Liver (tissue), 9 donors: Measurements from ENCODE around the gene GUCY1A1. TPM values are rescaled to one million over a fixed set of nuclear protein-coding genes. Genes with fewer than 3 reads are reported as not detected.

Experiments
- DNase-seq: peaks from one replicate; pipeline ENCODE4 v3.0.0-alpha.2; 2017; ENCODE audit warnings: low spot score
- H3K27ac ChIP-seq, 2 donors: one replicate each; pipeline ENCODE4 v1.7.0; 2013; ENCODE audit warnings: inconsistent platforms in 2 of 2, low read length in 2 of 2, control low read depth in 1 of 2, low read depth in 1 of 2, mild to moderate bottlenecking in 1 of 2
- H3K27me3 ChIP-seq, 4 donors: one replicate each; pipeline versions ENCODE4 v1.6.1 to v1.7.0; 2013; ENCODE audit warnings: low read length in 3 of 4, inconsistent platforms in 1 of 4, mild to moderate bottlenecking in 1 of 4, moderate library complexity in 1 of 4; ENCODE audit not compliant: control insufficient read depth in 4 of 4, insufficient read depth in 4 of 4
- H3K36me3 ChIP-seq, 4 donors: one replicate each; pipeline versions ENCODE4 v1.6.1 to v1.7.0; 2013; ENCODE audit warnings: low read length in 3 of 4, mild to moderate bottlenecking in 3 of 4, low read depth in 1 of 4, moderate library complexity in 1 of 4; ENCODE audit not compliant: control insufficient read depth in 4 of 4, insufficient read depth in 3 of 4
- H3K4me1 ChIP-seq, 4 donors: one replicate each; pipeline versions ENCODE4 v1.6.1 to v1.7.0; 2013; ENCODE audit warnings: low read length in 3 of 4, mild to moderate bottlenecking in 3 of 4, moderate library complexity in 1 of 4; ENCODE audit not compliant: control insufficient read depth in 4 of 4, insufficient read depth in 4 of 4
- H3K4me3 ChIP-seq, 3 donors: one replicate each; pipeline versions ENCODE4 v1.6.1 to v1.7.0; 2013; ENCODE audit warnings: low read length in 3 of 3, control low read depth in 1 of 3, low read depth in 1 of 3, mild to moderate bottlenecking in 1 of 3
- H3K9ac ChIP-seq, 2 donors: one replicate each; pipeline ENCODE4 v1.7.0; 2013; ENCODE audit warnings: low read length in 2 of 2, mild to moderate bottlenecking in 2 of 2, moderate library complexity in 2 of 2, control low read depth in 1 of 2, low read depth in 1 of 2
- H3K9me3 ChIP-seq, 4 donors: one replicate each; pipeline versions ENCODE4 v1.6.1 to v1.7.0; 2013; ENCODE audit warnings: low read length in 3 of 4; ENCODE audit not compliant: control insufficient read depth in 4 of 4
- EGR1 ChIP-seq, 2 donors: IDR thresholded peaks; 2 replicates each; pipeline ENCODE4 v1.6.1; 2016 to 2018; ENCODE audit warnings: antibody characterized with exemption in 2 of 2, low read depth in 2 of 2
- FOXA1 ChIP-seq: IDR thresholded peaks from 2 replicates; pipeline ENCODE4 v1.6.1; 2016; ENCODE audit warnings: antibody characterized with exemption
- HNF4G ChIP-seq: IDR thresholded peaks from 2 replicates; pipeline ENCODE4 v1.6.1; 2016; ENCODE audit warnings: antibody characterized with exemption
- NR2F2 ChIP-seq: IDR thresholded peaks from 2 replicates; pipeline ENCODE4 v1.6.1; 2016; ENCODE audit warnings: antibody characterized with exemption
- RAD21 ChIP-seq, 2 donors: IDR thresholded peaks; 2 replicates each; pipeline ENCODE4 v1.6.1; 2016; ENCODE audit warnings: antibody characterized with exemption in 2 of 2, mild to moderate bottlenecking in 2 of 2
- SP1 ChIP-seq: IDR thresholded peaks from 2 replicates; pipeline ENCODE4 v1.6.1; 2018; ENCODE audit warnings: antibody characterized with exemption, mild to moderate bottlenecking
- TAF1 ChIP-seq: conservative IDR thresholded peaks from 2 replicates; pipeline ENCODE4 v1.6.1; 2016; ENCODE audit warnings: antibody characterized with exemption, mild to moderate bottlenecking
- YY1 ChIP-seq: IDR thresholded peaks from 2 replicates; pipeline ENCODE4 v1.6.1; 2016; ENCODE audit warnings: antibody characterized with exemption, mild to moderate bottlenecking
- WGBS: extraction: QIAGEN DNeasy Blood & Tissue Kit; methylation state at CpG from one replicate; pipeline ENCODE4 v1.1.7; 2013; 5-methylcytosine and 5-hydroxymethylcytosine counted together
- polyA plus RNA-seq, 2 donors: library from polyadenylated mRNA; stranded (reverse) in 1 of 2; unstranded in 1 of 2; fragments of 200-250 nt in 1 of 2; fragments of >200 nt in 1 of 2; fragmentation: Nextera tagmentation in 1 of 2; extraction: Ambion mirVana in 1 of 2; gene quantifications; one replicate each; pipeline versions ENCODE4 v1.2.1 to v1.2.3, GENCODE V29; 2013 to 2015
- total RNA-seq, 2 donors: library from RNA; depleted of rRNA; stranded (reverse); fragments of >200 nt; gene quantifications; one replicate each; pipeline ENCODE4 v1.2.3, GENCODE V29; 2014
- TF ChIP-seq, protein P1 (sequence below): IDR thresholded peaks from 2 replicates; pipeline ENCODE4 v1.6.1; 2016; ENCODE audit warnings: antibody characterized with exemption
- TF ChIP-seq, protein P2 (sequence below): IDR thresholded peaks from 2 replicates; pipeline ENCODE4 v1.6.1; 2016; ENCODE audit warnings: antibody characterized with exemption
- donor health status: healthy.
- donor health status: healthy.
- donor health status: healthy.
- donor health status: healthy.
- donor health status: healthy.

The GUCY1A1 gene
- total and polyA plus RNA-seq, 4 donors = 2.8 to 13.5 (median 7.6) TPM

DNA sequence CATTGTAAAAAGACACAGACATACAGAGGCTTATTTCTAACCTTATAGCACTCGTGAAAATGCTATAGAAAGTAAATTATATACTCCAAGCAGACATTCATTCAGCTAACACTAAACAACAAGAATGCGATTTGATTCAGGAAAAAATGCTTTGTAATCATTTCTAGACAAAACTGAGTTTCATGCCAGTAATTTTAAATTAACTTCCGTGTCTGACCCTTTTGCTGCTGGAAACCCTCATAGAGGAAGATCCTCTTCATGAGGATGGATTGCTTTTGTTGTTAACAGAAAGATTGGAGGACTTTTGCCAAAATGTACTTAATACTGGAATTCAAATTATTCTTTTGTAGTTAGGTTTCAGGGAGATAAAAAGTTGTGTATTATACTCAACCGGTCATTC is 43.3 kb downstream of the GUCY1A1 start:
- TF ChIP-seq, protein P1, sequence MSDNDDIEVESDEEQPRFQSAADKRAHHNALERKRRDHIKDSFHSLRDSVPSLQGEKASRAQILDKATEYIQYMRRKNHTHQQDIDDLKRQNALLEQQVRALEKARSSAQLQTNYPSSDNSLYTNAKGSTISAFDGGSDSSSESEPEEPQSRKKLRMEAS = no peak
- DNase-seq = no peak
- peaks cover 0 to 9% (median 4%) of the 10 kb centered on the region in 4 donors for H3K4me1 ChIP-seq
- no peaks in the 10 kb centered on the region for H3K27me3 ChIP-seq
- H3K4me3 ChIP-seq = no peak overlapping the region
- H3K9me3 ChIP-seq = no peaks in the 10 kb centered on the region
- WGBS = 73% methylated on average over 4 of the region's 4 CpGs
- H3K36me3 ChIP-seq = no peaks in the 10 kb centered on the region
- H3K27ac ChIP-seq = no peak overlapping the region
- H3K9ac ChIP-seq = no peak overlapping the region

DNA sequence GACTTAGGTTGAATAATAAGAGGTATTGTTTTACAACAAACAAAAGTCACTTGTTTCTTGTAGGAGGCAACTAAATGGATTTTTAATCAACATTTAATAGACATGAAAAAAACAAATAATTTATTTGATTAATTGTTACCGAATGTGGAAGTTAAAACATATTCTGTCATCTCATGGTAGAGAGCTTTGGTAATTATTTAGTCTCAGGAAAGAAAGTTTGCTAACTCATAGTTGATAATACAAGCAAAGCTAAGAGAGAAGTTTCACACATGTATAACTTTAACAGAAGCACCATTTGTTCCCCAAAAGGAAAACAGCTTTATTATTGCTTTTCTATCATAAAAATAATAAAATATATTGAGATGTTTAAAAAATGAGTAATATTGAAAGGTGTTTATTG is 44.9 kb downstream of the GUCY1A1 start:
- Histone ChIP-seq H3K9me3 (no peaks in the 10 kb centered on the region), H3K27me3 (no peaks in the 10 kb centered on the region), H3K4me3 (no peak overlapping the region), H3K9ac (no peak overlapping the region), H3K36me3 (no peaks in the 10 kb centered on the region), H3K27ac (no peak overlapping the region), H3K4me1 (no peaks in the 10 kb centered on the region)
- no peak for TF ChIP-seq TAF1
- TF ChIP-seq FOXA1 = no peak
- TF ChIP-seq, protein P1 = no peak
- no peak for TF ChIP-seq HNF4G
- WGBS = 72% methylated on average over 1 of the region's 1 CpG
- DNase-seq = no peak

GRCh38 chr4:155712846-155713245 is 46.2 kb downstream of the GUCY1A1 start:
- H3K27me3 ChIP-seq = no peaks in the 10 kb centered on the region
- no peak overlapping the region for H3K9ac ChIP-seq
- no peak overlapping the region for H3K4me3 ChIP-seq
- H3K36me3 ChIP-seq = no peaks in the 10 kb centered on the region
- no peaks in the 10 kb centered on the region for H3K4me1 ChIP-seq
- TF ChIP-seq YY1 (no peak), NR2F2 (no peak), HNF4G (no peak)
- TF ChIP-seq, protein P1 = no peak
- 79% methylated on average over 3 of the region's 3 CpGs for WGBS
- no peak for DNase-seq
- no peak overlapping the region for H3K27ac ChIP-seq
- no peaks in the 10 kb centered on the region for H3K9me3 ChIP-seq

- Histone ChIP-seq H3K36me3 (peaks cover 0 to 2% (median 0%) of the 10 kb centered on the region in 4 donors), H3K27ac (no peak overlapping the region), H3K27me3 (no peaks in the 10 kb centered on the region), H3K4me1 (no peaks in the 10 kb centered on the region), H3K4me3 (no peak overlapping the region), H3K9ac (no peak overlapping the region), H3K9me3 (no peaks in the 10 kb centered on the region)
- DNase-seq = no peak
- 72% methylated on average over 1 of the region's 1 CpG for WGBS
- TF ChIP-seq FOXA1 = no peak
- TF ChIP-seq SP1 = no peak
- no peak for TF ChIP-seq EGR1 (IDR thresholded peaks at IDR 0.05; ENCODE audit: low read depth in 2 of 2)
- no peak for TF ChIP-seq RAD21 (IDR thresholded peaks at IDR 0.05)
- TF ChIP-seq, protein P2, sequence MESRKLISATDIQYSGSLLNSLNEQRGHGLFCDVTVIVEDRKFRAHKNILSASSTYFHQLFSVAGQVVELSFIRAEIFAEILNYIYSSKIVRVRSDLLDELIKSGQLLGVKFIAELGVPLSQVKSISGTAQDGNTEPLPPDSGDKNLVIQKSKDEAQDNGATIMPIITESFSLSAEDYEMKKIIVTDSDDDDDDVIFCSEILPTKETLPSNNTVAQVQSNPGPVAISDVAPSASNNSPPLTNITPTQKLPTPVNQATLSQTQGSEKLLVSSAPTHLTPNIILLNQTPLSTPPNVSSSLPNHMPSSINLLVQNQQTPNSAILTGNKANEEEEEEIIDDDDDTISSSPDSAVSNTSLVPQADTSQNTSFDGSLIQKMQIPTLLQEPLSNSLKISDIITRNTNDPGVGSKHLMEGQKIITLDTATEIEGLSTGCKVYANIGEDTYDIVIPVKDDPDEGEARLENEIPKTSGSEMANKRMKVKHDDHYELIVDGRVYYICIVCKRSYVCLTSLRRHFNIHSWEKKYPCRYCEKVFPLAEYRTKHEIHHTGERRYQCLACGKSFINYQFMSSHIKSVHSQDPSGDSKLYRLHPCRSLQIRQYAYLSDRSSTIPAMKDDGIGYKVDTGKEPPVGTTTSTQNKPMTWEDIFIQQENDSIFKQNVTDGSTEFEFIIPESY = no peak
- TF ChIP-seq YY1 = no peak
Observed at GRCh38 chr4:155713911-155714310, 47.3 kb downstream of the GUCY1A1 start.
